WTC11 (cell line): Measurements from ENCODE around the gene INPP4B. TPM values are rescaled to one million over a fixed set of nuclear protein-coding genes. Genes with fewer than 3 reads are reported as not detected.

Experiments
- ATAC-seq: fragments of 200-7000 bp; cut with Tn5 transposase; 2 replicates; pipeline ENCODE4 v1.10.0; 2021; ENCODE audit warnings: mild to moderate bottlenecking, moderate library complexity
- CTCF ChIA-PET: fragments of 300-600 bp; sonication (Branson Sonifier 250); formaldehyde crosslinking; loops from one replicate; lab custom pipeline; 2021; ENCODE audit warnings: antibody characterized with exemption; lab: Charles Lee
- POLR2A ChIA-PET: fragments of 350-600 bp; sonication (Branson Sonifier 250); formaldehyde crosslinking; loops from one replicate; lab custom pipeline; 2021; ENCODE audit warnings: antibody characterized with exemption; lab: Charles Lee
- DNase-seq: peaks from one replicate; pipeline ENCODE4 v3.0.0; 2021; ENCODE audit warnings: low spot score
- H3K27ac Mint-ChIP-seq: 2 replicates; pipeline ENCODE4 v1.8.0; 2021; ENCODE audit warnings: mixed read lengths
- H3K27me3 Mint-ChIP-seq: 2 replicates; pipeline ENCODE4 v1.8.0; 2021; ENCODE audit warnings: low read depth, mild to moderate bottlenecking, moderate library complexity, mixed read lengths
- H3K36me3 Mint-ChIP-seq: 2 replicates; pipeline ENCODE4 v1.8.0; 2021; ENCODE audit warnings: mixed read lengths
- H3K4me1 Mint-ChIP-seq: 2 replicates; pipeline ENCODE4 v1.8.0; 2022; ENCODE audit warnings: mixed read lengths
- H3K4me3 Mint-ChIP-seq: 2 replicates; pipeline ENCODE4 v1.8.0; 2021; ENCODE audit warnings: mild to moderate bottlenecking, moderate library complexity, mixed read lengths
- H3K9me3 Mint-ChIP-seq: 2 replicates; pipeline ENCODE4 v1.8.0; 2021; ENCODE audit warnings: mixed read lengths
- ARID4B ChIP-seq: sonication (generic); formaldehyde crosslinking; IDR thresholded peaks from 2 replicates; pipeline ENCODE4 v1.8.0; 2023; ENCODE audit warnings: missing genetic modification reagents, mild to moderate bottlenecking, borderline replicate concordance
- CREB1 ChIP-seq: sonication (generic); formaldehyde crosslinking; IDR thresholded peaks from 2 replicates; pipeline ENCODE4 v1.8.0; 2023; ENCODE audit warnings: mild to moderate bottlenecking, missing genetic modification reagents
- CREM ChIP-seq: sonication (generic); formaldehyde crosslinking; IDR thresholded peaks from 2 replicates; pipeline ENCODE4 v1.8.1; 2022; ENCODE audit warnings: mild to moderate bottlenecking, missing genetic modification reagents, moderate library complexity
- ELF4 ChIP-seq: sonication (generic); formaldehyde crosslinking; IDR thresholded peaks from 2 replicates; pipeline ENCODE4 v1.8.1; 2022; ENCODE audit warnings: low read depth, mild to moderate bottlenecking, moderate library complexity, missing genetic modification reagents
- ETV6 ChIP-seq: sonication (generic); formaldehyde crosslinking; IDR thresholded peaks from 2 replicates; pipeline ENCODE4 v1.8.1; 2022; ENCODE audit warnings: mild to moderate bottlenecking, missing genetic modification reagents
- FOXP4 ChIP-seq: sonication (generic); formaldehyde crosslinking; IDR thresholded peaks from 2 replicates; pipeline ENCODE4 v1.8.0; 2022; ENCODE audit warnings: mild to moderate bottlenecking, missing genetic modification reagents
- HMGXB4 ChIP-seq: sonication (generic); formaldehyde crosslinking; IDR thresholded peaks from 2 replicates; pipeline ENCODE4 v1.8.1; 2023; ENCODE audit warnings: mild to moderate bottlenecking, moderate library complexity, missing genetic modification reagents
- NR1H2 ChIP-seq: sonication (generic); formaldehyde crosslinking; IDR thresholded peaks from 2 replicates; pipeline ENCODE4 v1.9.0; 2021; ENCODE audit warnings: mild to moderate bottlenecking, moderate library complexity, missing genetic modification reagents
- NR3C1 ChIP-seq: sonication (generic); formaldehyde crosslinking; conservative IDR thresholded peaks from 2 replicates; pipeline ENCODE4 v1.8.1; 2023; ENCODE audit warnings: low read depth, mild to moderate bottlenecking, missing genetic modification reagents
- RORB ChIP-seq: fragments of 250-450 bp; sonication (Bioruptor Pico); IDR thresholded peaks from 2 replicates; pipeline ENCODE4 v1.9.0; 2021; ENCODE audit warnings: mild to moderate bottlenecking
- SOX15 ChIP-seq: fragments of 250-450 bp; sonication (Bioruptor Pico); IDR thresholded peaks from 2 replicates; pipeline ENCODE4 v1.9.0; 2021; ENCODE audit warnings: mild to moderate bottlenecking
- STAT6 ChIP-seq: sonication (generic); formaldehyde crosslinking; conservative IDR thresholded peaks from 2 replicates; pipeline ENCODE4 v1.8.1; 2023; ENCODE audit warnings: mild to moderate bottlenecking, low read depth, missing genetic modification reagents, moderate library complexity
- USF2 ChIP-seq: sonication (generic); formaldehyde crosslinking; IDR thresholded peaks from 2 replicates; pipeline ENCODE4 v1.8.1; 2023; ENCODE audit warnings: mild to moderate bottlenecking, missing genetic modification reagents, moderate library complexity
- ZBTB43 ChIP-seq: sonication (generic); formaldehyde crosslinking; IDR thresholded peaks from 2 replicates; pipeline ENCODE4 v1.8.1; 2023; ENCODE audit warnings: mild to moderate bottlenecking, missing genetic modification reagents
- ZMAT4 ChIP-seq: fragments of 250-450 bp; sonication (Bioruptor Pico); IDR thresholded peaks from 2 replicates; pipeline ENCODE4 v1.9.0; 2021; ENCODE audit warnings: mild to moderate bottlenecking
- ZNF232 ChIP-seq: sonication (generic); formaldehyde crosslinking; IDR thresholded peaks from 2 replicates; pipeline ENCODE4 v1.8.0; 2022; ENCODE audit warnings: mild to moderate bottlenecking, missing genetic modification reagents
- ZNF281 ChIP-seq: sonication (generic); formaldehyde crosslinking; IDR thresholded peaks from 2 replicates; pipeline ENCODE4 v1.8.0; 2023; ENCODE audit warnings: mild to moderate bottlenecking, missing genetic modification reagents
- ZNF416 ChIP-seq: fragments of 250-450 bp; sonication (Bioruptor Pico); IDR thresholded peaks from 2 replicates; pipeline ENCODE4 v1.9.0; 2021; ENCODE audit warnings: mild to moderate bottlenecking, inconsistent platforms
- total RNA-seq: library from RNA; stranded (reverse); gene quantifications from 3 replicates; pipeline ENCODE4 v1.2.3, GENCODE V29; 2021

Gene INPP4B
- total RNA-seq, 1 experiment from 2014 or later = 0.92 TPM

- TF ChIP-seq ETV6 (CRISPR knock-in tag) (no peak), ELF4 (CRISPR knock-in tag) (no peak), ZBTB43 (CRISPR knock-in tag) (no peak), ZNF232 (CRISPR knock-in tag) (no peak), RORB (CRISPR knock-in tag) (no peak)
- TF ChIP-seq, all 79 proteins: peak for 0
- POLR2A ChIA-PET = no interaction called here
- Mint-ChIP-seq H3K36me3 (no peaks in the 10 kb centered on the region), H3K27ac (no peak overlapping the region), H3K4me3 (no peak overlapping the region), H3K4me1 (peaks cover 22% of the 10 kb centered on the region), H3K27me3 (no peaks in the 10 kb centered on the region), H3K9me3 (peaks cover 6% of the 10 kb centered on the region)
- CTCF ChIA-PET = no interaction called here
- ATAC-seq (no peak), DNase-seq (no peak)
Measured at GRCh38 chr4:142416121-142416520, 430.0 kb downstream of the INPP4B start.

- no peaks in the 10 kb centered on the region for H3K27me3 Mint-ChIP-seq
- no peaks in the 10 kb centered on the region for H3K36me3 Mint-ChIP-seq
- ATAC-seq = no peak
- no peak overlapping the region for H3K4me3 Mint-ChIP-seq
- H3K9me3 Mint-ChIP-seq = peaks cover 6% of the 10 kb centered on the region
- H3K27ac Mint-ChIP-seq = peak overlapping the region; percentile 40; the same call in 1 of the 2 replicates
- no peak for DNase-seq
- peaks cover 22% of the 10 kb centered on the region for H3K4me1 Mint-ChIP-seq
- POLR2A ChIA-PET = no interaction called here
- CTCF ChIA-PET = no interaction called here
- TF ChIP-seq SOX15 (CRISPR knock-in tag) = no peak
- no peak for TF ChIP-seq NR1H2
- no peak for TF ChIP-seq ZMAT4
- no peak for TF ChIP-seq ZNF416 (CRISPR knock-in tag)
- no peak for TF ChIP-seq FOXP4 (CRISPR knock-in tag)
- no peak for TF ChIP-seq ZNF281 (CRISPR knock-in tag)
- no peak for TF ChIP-seq STAT6
- no peak for TF ChIP-seq HMGXB4 (CRISPR knock-in tag)
- TF ChIP-seq CREB1 (CRISPR knock-in tag) = no peak
- TF ChIP-seq CREM = no peak
- no peak for TF ChIP-seq ARID4B (CRISPR knock-in tag)
- TF ChIP-seq USF2 (CRISPR knock-in tag) = no peak
- no peak for TF ChIP-seq NR3C1 (CRISPR knock-in tag)
Measured at GRCh38 chr4:142414366-142414990, 431.6 kb downstream of the INPP4B start.
